H1 (cell line): ENCODE data around the gene CKS1B. TPM values are rescaled to one million over a fixed set of nuclear protein-coding genes. Genes with fewer than 3 reads are reported as not detected.

ENCODE experiments used
- CTCF ChIA-PET: fragments of 300-600 bp; sonication (Branson Sonifier 250); formaldehyde crosslinking; loops from one replicate; lab custom pipeline; 2021; ENCODE audit not compliant: partially characterized antibody; lab: Charles Lee
- POLR2A ChIA-PET: fragments of 300-600 bp; sonication (Branson Sonifier 250); formaldehyde crosslinking; loops from one replicate; lab custom pipeline; 2021; ENCODE audit warnings: inconsistent platforms; ENCODE audit not compliant: partially characterized antibody; lab: Charles Lee
- DNase-seq, 2 experiments: peaks; one replicate each; pipeline versions ENCODE4 v3.0.0 to v3.0.0-alpha.2; 2010 to 2022; ENCODE audit warnings: low spot score in 2 of 2, low read depth in 1 of 2, mixed read lengths in 1 of 2
- FAIRE-seq: peaks from 2 replicates; lab custom pipeline; 2011; peaks lifted over from hg19 to GRCh38; lab: Jason Lieb, UNC
- H2AFZ ChIP-seq: 2 replicates; pipeline ENCODE4 v1.8.1; 2012; ENCODE audit warnings: low read length, inconsistent platforms
- H2AK5ac ChIP-seq: 2 replicates; pipeline ENCODE4 v1.6.1; 2013; ENCODE audit warnings: low read depth, low read length
- H2BK120ac ChIP-seq: replicated peaks from 2 replicates; pipeline ENCODE3; 2013; ENCODE audit warnings: low read depth, low read length, inconsistent platforms
- H2BK12ac ChIP-seq: 2 replicates; pipeline ENCODE4 v1.6.1; 2013; ENCODE audit warnings: low read depth, low read length
- H2BK15ac ChIP-seq: 2 replicates; pipeline ENCODE4 v1.6.1; 2013; ENCODE audit warnings: low read length
- H2BK20ac ChIP-seq: 2 replicates; pipeline ENCODE4 v1.6.1; 2013; ENCODE audit warnings: low read length
- H2BK5ac ChIP-seq: 2 replicates; pipeline ENCODE4 v1.6.1; 2013; ENCODE audit warnings: low read depth, low read length
- H3K14ac ChIP-seq: 2 replicates; pipeline ENCODE4 v1.6.1; 2013; ENCODE audit warnings: inconsistent platforms; ENCODE audit not compliant: insufficient read length
- H3K18ac ChIP-seq: 2 replicates; pipeline ENCODE4 v1.6.1; 2013; ENCODE audit warnings: low read length; ENCODE audit errors: extremely low read depth
- H3K23ac ChIP-seq: 2 replicates; pipeline ENCODE4 v1.6.1; 2013; ENCODE audit warnings: inconsistent platforms; ENCODE audit not compliant: insufficient read length
- H3K23me2 ChIP-seq: 2 replicates; pipeline ENCODE4 v1.6.1; 2013; ENCODE audit warnings: low read depth, low read length
- H3K27ac ChIP-seq: 2 replicates; pipeline ENCODE4 v1.6.1; 2011; ENCODE audit warnings: low read depth, low read length, inconsistent platforms
- H3K27me3 ChIP-seq, 4 experiments: replicated peaks in 1 of 4; 1 replicate in 1 of 4; 2 replicates in 3 of 4; pipeline versions ENCODE4 v1.6.1 to v1.8.1; 2011 to 2013; ENCODE audit warnings: low read length in 3 of 4, mild to moderate bottlenecking in 3 of 4, inconsistent platforms in 2 of 4, mixed read lengths in 2 of 4, moderate library complexity in 1 of 4; ENCODE audit not compliant: control insufficient read depth in 3 of 4, insufficient read depth in 3 of 4; ENCODE audit errors: extremely low read depth in 1 of 4
- H3K36me3 ChIP-seq, 4 experiments: 2 replicates each; pipeline versions ENCODE4 v1.6.1 to v1.8.1; 2011 to 2013; ENCODE audit warnings: mild to moderate bottlenecking in 4 of 4, low read length in 3 of 4, moderate library complexity in 2 of 4, control low read depth in 1 of 4, inconsistent platforms in 1 of 4; ENCODE audit not compliant: insufficient read depth in 4 of 4, control insufficient read depth in 2 of 4
- H3K4ac ChIP-seq: replicated peaks from 2 replicates; pipeline ENCODE3; 2013; ENCODE audit warnings: low read length, low read depth, mixed read lengths, inconsistent platforms; ENCODE audit not compliant: insufficient read length
- H3K4me1 ChIP-seq, 4 experiments: replicated peaks in 1 of 4; 1 replicate in 1 of 4; 2 replicates in 3 of 4; pipeline versions ENCODE4 v1.6.1 to v1.8.1; 2011 to 2013; ENCODE audit warnings: low read length in 3 of 4, inconsistent platforms in 2 of 4, mixed read lengths in 1 of 4; ENCODE audit not compliant: insufficient read depth in 4 of 4, control insufficient read depth in 3 of 4
- H3K4me2 ChIP-seq, 2 experiments: 2 replicates each; pipeline versions ENCODE4 v1.6.1 to v1.8.1; 2011 to 2013; ENCODE audit warnings: low read depth in 2 of 2, low read length in 2 of 2, control low read depth in 1 of 2, inconsistent platforms in 1 of 2, mild to moderate bottlenecking in 1 of 2; ENCODE audit not compliant: insufficient read depth in 1 of 2
- H3K4me3 ChIP-seq, 4 experiments: fragments of 200-600, 300-600 bp in 1 of 4; sonication (generic), shearing (Covaris generic), sonication (Bioruptor Twin) in 1 of 4; 2 replicates each; pipeline versions ENCODE4 v1.5.1 to v1.8.1; 2011 to 2016; ENCODE audit warnings: low read length in 4 of 4, low read depth in 3 of 4, control low read depth in 2 of 4, inconsistent platforms in 2 of 4, mild to moderate bottlenecking in 2 of 4, mixed read lengths in 1 of 4, moderate library complexity in 1 of 4; ENCODE audit not compliant: insufficient read depth in 2 of 4; ENCODE audit errors: extremely low read depth in 1 of 4
- H3K56ac ChIP-seq: replicated peaks from 2 replicates; pipeline ENCODE3; 2013; ENCODE audit warnings: low read depth, mild to moderate bottlenecking, mixed read lengths, low read length, inconsistent platforms; ENCODE audit not compliant: insufficient read length
- H3K79me1 ChIP-seq: 2 replicates; pipeline ENCODE4 v1.6.1; 2013; ENCODE audit warnings: low read depth, low read length, control low read depth
- H3K79me2 ChIP-seq, 2 experiments: 2 replicates each; pipeline versions ENCODE4 v1.6.1 to v1.8.1; 2012 to 2013; ENCODE audit warnings: low read length in 2 of 2, mild to moderate bottlenecking in 2 of 2, inconsistent platforms in 1 of 2; ENCODE audit not compliant: insufficient read depth in 2 of 2, control insufficient read depth in 1 of 2
- H3K9ac ChIP-seq, 4 experiments: replicated peaks in 1 of 4; 1 replicate in 1 of 4; 2 replicates in 3 of 4; pipeline versions ENCODE4 v1.6.1 to v1.8.1; 2011 to 2013; ENCODE audit warnings: low read depth in 3 of 4, low read length in 3 of 4, control low read depth in 2 of 4, mild to moderate bottlenecking in 2 of 4, moderate library complexity in 2 of 4, inconsistent platforms in 1 of 4; ENCODE audit errors: extremely low read depth in 1 of 4
- H3K9me3 ChIP-seq, 2 experiments: 2 replicates each; pipeline versions ENCODE4 v1.6.1 to v1.8.1; 2012 to 2013; ENCODE audit warnings: mild to moderate bottlenecking in 2 of 2, moderate library complexity in 2 of 2, control low read depth in 1 of 2, inconsistent platforms in 1 of 2, low read depth in 1 of 2, low read length in 1 of 2, mixed read lengths in 1 of 2; ENCODE audit not compliant: insufficient read depth in 2 of 2
- H4K20me1 ChIP-seq, 2 experiments: replicated peaks in 1 of 2; 2 replicates each; pipeline versions ENCODE3 to v1.8.1; 2011 to 2013; ENCODE audit warnings: inconsistent platforms in 2 of 2, low read length in 2 of 2, mild to moderate bottlenecking in 1 of 2; ENCODE audit not compliant: insufficient read depth in 2 of 2, control insufficient read depth in 1 of 2
- H4K5ac ChIP-seq: 2 replicates; pipeline ENCODE4 v1.6.1; 2013; ENCODE audit warnings: low read length, low read depth, mixed read lengths, inconsistent platforms; ENCODE audit not compliant: insufficient read length
- H4K8ac ChIP-seq: 2 replicates; pipeline ENCODE4 v1.8.0; 2013; ENCODE audit warnings: mild to moderate bottlenecking, moderate library complexity, low read length, inconsistent platforms; ENCODE audit not compliant: insufficient read depth; ENCODE audit errors: extremely low read depth
- H4K91ac ChIP-seq: replicated peaks from 2 replicates; pipeline ENCODE3; 2013; ENCODE audit warnings: low read length, mixed read lengths, inconsistent platforms; ENCODE audit not compliant: insufficient read length
- EP300 ChIP-seq, 2 experiments: IDR thresholded peaks; 1 replicate in 1 of 2; 2 replicates in 1 of 2; pipeline ENCODE4 v1.6.1; 2011 to 2012; ENCODE audit warnings: low read depth in 2 of 2, low read length in 2 of 2, mild to moderate bottlenecking in 2 of 2, borderline replicate concordance in 1 of 2, inconsistent platforms in 1 of 2, moderate library complexity in 1 of 2
- HDAC2 ChIP-seq, 2 experiments: fragments of 300-600 bp in 1 of 2; sonication (generic) in 1 of 2; IDR thresholded peaks; 2 replicates each; pipeline ENCODE4 v1.6.1; 2011 to 2012; ENCODE audit warnings: low read depth in 2 of 2, low read length in 2 of 2, mild to moderate bottlenecking in 2 of 2, moderate library complexity in 2 of 2, borderline replicate concordance in 1 of 2, inconsistent platforms in 1 of 2
- YY1 ChIP-seq: IDR thresholded peaks from 2 replicates; pipeline ENCODE4 v1.6.1; 2011; ENCODE audit warnings: low read depth, mild to moderate bottlenecking, low read length
- WGBS, 2 experiments: shearing (Covaris generic) in 1 of 2; methylation state at CpG; one replicate each; pipeline versions ENCODE4 v1.1.6 to v1.1.7; 2013 to 2015; ENCODE audit warnings: low lambda C conversion rate in 2 of 2, mixed read lengths in 2 of 2, inconsistent platforms in 1 of 2, low coverage in 1 of 2, missing lambda C conversion rate in 1 of 2; ENCODE audit not compliant: insufficient replicate concordance in 2 of 2, insufficient coverage in 1 of 2, insufficient read length in 1 of 2; ENCODE audit errors: extremely low coverage in 1 of 2, missing lambda C conversion rate in 1 of 2; 5-methylcytosine and 5-hydroxymethylcytosine counted together
- polyA plus RNA-seq, 7 experiments: library from polyadenylated mRNA; depleted of rRNA in 3 of 7; stranded (reverse) in 5 of 7; unstranded in 2 of 7; fragments of >200 nt in 5 of 7; fragments of 200-250 nt in 2 of 7; gene quantifications; 1 replicate in 5 of 7; 2 replicates in 1 of 7; 4 replicates in 1 of 7; pipeline versions ENCODE4 v1.2.1 to v1.2.3, GENCODE V29; 2011 to 2013; ENCODE audit warnings: missing spikeins in 2 of 7, mixed read lengths in 2 of 7
- total RNA-seq: library from RNA; stranded (reverse); fragmentation: NEBNext Ultra II Directional; extraction: Animal tissue kit (Norgen Biotek cat#: 25700); gene quantifications from 2 replicates; pipeline ENCODE4 v1.2.1, GENCODE V29; 2021

CKS1B gene
- total and polyA plus RNA-seq, 2 of the 8 experiments (the other 6 are each of a cell fraction or from before 2014, with no cell fraction given) = 294 to 1,025 TPM

- H3K4me2 ChIP-seq = no peak overlapping the region
- H3K23ac ChIP-seq = no peak overlapping the region
- no peak overlapping the region for H3K14ac ChIP-seq
- 90% methylated on average over 3 of the region's 3 CpGs; no CpG with 5 or more reads in 1 of the 2 experiments for WGBS, 2 experiments
- no peaks in the 10 kb centered on the region for H3K79me2 ChIP-seq
- peaks cover 0 to 19% (median 8%) of the 10 kb centered on the region in 4 experiments; a peak in 3 of 8 replicates for H3K36me3 ChIP-seq
- no peaks in the 10 kb centered on the region for H3K4me1 ChIP-seq
- 0 out of 2 replicates have a peak, but pooled peaks cover 2% of the 10 kb centered on the region for H3K23me2 ChIP-seq
- H2BK20ac ChIP-seq = no peak overlapping the region
- H2BK12ac ChIP-seq = no peak overlapping the region
- ChIA-PET POLR2A (interaction anchor here (0.6 to 1.5 kb wide), 3 partner anchors 11 to 179 kb away, joined by 4 to 5 read pairs (median 4); partner anchors contain the start of gene PMVK), CTCF (interaction anchor here (0.6 to 1.4 kb wide), 5 partner anchors 9 to 92 kb away, joined by 3 to 5 read pairs (median 4); no protein-coding TSS in a partner anchor)
- no peak overlapping the region for H3K4ac ChIP-seq
- no peak overlapping the region for H3K4me3 ChIP-seq
- H3K27me3 ChIP-seq = no peaks in the 10 kb centered on the region
- H3K9ac ChIP-seq = no peak overlapping the region
- no peak overlapping the region for H3K56ac ChIP-seq
- no peak overlapping the region for H4K91ac ChIP-seq
- no peak overlapping the region for H2AFZ ChIP-seq
- no peaks in the 10 kb centered on the region; a peak in 1 of 4 replicates for H3K9me3 ChIP-seq
- no peak overlapping the region for H2BK15ac ChIP-seq
- no peak for FAIRE-seq
- DNase-seq = no peak
- H2AK5ac ChIP-seq = no peak overlapping the region
- no peak overlapping the region for H2BK120ac ChIP-seq
- H3K27ac ChIP-seq = no peak overlapping the region
- no peak overlapping the region for H4K8ac ChIP-seq
- H2BK5ac ChIP-seq = no peak overlapping the region
- H4K20me1 ChIP-seq = no peaks in the 10 kb centered on the region
- H3K79me1 ChIP-seq = no peaks in the 10 kb centered on the region
- H4K5ac ChIP-seq = no peak overlapping the region
- H3K18ac ChIP-seq = no peak overlapping the region
- TF ChIP-seq YY1 (no peak), HDAC2 (IDR thresholded peaks at IDR 0.05; ENCODE audit: borderline replicate concordance in 1 of 2, low read depth in 2 of 2, low read length in 2 of 2) (no peak), EP300 (IDR thresholded peaks at IDR 0.05; ENCODE audit: borderline replicate concordance in 1 of 2, low read depth in 2 of 2, low read length in 2 of 2) (no peak)
Observed at GRCh38 chr1:154925335-154926170, 48.9 kb upstream of the CKS1B start.
